ENCODE measurements around the gene FLOT2.

The FLOT2 gene

DNA sequence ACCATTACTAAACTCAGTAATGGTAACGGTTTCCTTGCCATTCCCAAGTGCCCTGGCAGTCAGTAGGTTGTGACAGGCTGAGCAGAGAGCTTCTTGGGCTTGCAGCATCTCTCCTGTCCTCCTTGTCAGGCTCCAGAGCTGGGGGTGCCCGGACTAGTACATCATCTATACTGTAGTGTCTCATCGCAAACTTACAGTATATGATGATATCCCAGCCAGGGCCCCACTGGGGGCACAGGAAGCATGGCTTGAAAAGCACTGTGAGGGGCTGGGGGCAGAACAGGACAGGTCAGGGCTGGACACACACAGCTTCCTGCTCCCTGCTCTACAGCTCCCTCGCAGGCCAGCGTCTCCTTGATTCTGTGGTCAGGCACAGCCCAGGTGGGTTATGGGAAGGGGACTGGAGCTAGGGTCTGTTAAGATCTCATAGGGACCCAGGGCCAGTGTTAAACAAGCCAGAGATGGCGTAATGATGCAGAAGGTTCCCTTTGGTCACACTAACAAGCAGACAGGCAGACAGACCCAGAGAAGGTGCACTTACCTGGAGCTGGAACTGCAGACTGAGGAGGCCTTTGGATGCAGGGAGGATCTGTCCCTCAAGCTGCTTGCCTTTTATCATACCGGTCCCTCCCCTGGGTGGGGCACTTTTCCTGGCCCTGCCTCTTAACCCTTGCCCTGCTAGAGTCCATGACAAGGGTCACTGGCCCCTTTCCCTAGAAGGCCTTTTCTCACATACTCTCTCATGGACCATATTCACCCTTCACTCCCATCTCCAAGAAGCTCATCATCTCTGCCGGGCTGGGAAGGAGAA, 35.9 kb downstream of the FLOT2 start:
- H3K4me2 ChIP-seq (ENCODE audit: low read length), result no peak overlapping the region
- TF ChIP-seq EZH2phosphoT487 (IDR thresholded peaks at IDR 0.05; ENCODE audit: borderline replicate concordance, low read length) (no peak), CTCF (IDR thresholded peaks at IDR 0.05; ENCODE audit: low read depth, low read length, poor library complexity, severe bottlenecking) (no peak)
- H3K27ac ChIP-seq (ENCODE audit: low read depth, low read length), result no peak overlapping the region
- no peaks in the 10 kb centered on the region for H3K79me2 ChIP-seq (ENCODE audit: control insufficient read depth, low read length)
- H3K4me1 ChIP-seq (ENCODE audit: control insufficient read depth, low read length), result peaks cover 17% of the 10 kb centered on the region
- H3K4me3 ChIP-seq (ENCODE audit: low read length), result no peak overlapping the region
- no peaks in the 10 kb centered on the region for H3K9me3 ChIP-seq (ENCODE audit: control insufficient read depth, insufficient read depth, low read length)
- H3F3A ChIP-seq (ENCODE audit: control insufficient read depth, insufficient read depth), result no peaks in the 10 kb centered on the region
- no peaks in the 10 kb centered on the region for H3K27me3 ChIP-seq (ENCODE audit: control insufficient read depth, low read length)
- peaks cover 27% of the 10 kb centered on the region for H3K36me3 ChIP-seq (ENCODE audit: control insufficient read depth, low read length)
- no peaks in the 10 kb centered on the region for H4K20me1 ChIP-seq (ENCODE audit: control insufficient read depth, insufficient read depth, low read depth, low read length)
- H3K9me2 ChIP-seq (replicated peaks; ENCODE audit: control insufficient read depth, low read length), result no peaks in the 10 kb centered on the region

GRCh38 chr17:28860363-28860808, 37.1 kb downstream of the FLOT2 start:
- H3K9me2 ChIP-seq (replicated peaks; ENCODE audit: control insufficient read depth, low read length), result no peaks in the 10 kb centered on the region
- H3K27me3 ChIP-seq (ENCODE audit: control insufficient read depth, low read length), result no peaks in the 10 kb centered on the region
- H3K27ac ChIP-seq (ENCODE audit: low read depth, low read length), result no peak overlapping the region
- no peak overlapping the region for H3K4me3 ChIP-seq (ENCODE audit: low read length)
- no peaks in the 10 kb centered on the region for H3F3A ChIP-seq (ENCODE audit: control insufficient read depth, insufficient read depth)
- no peaks in the 10 kb centered on the region for H4K20me1 ChIP-seq (ENCODE audit: control insufficient read depth, insufficient read depth, low read depth, low read length)
- H3K4me2 ChIP-seq (ENCODE audit: low read length), result no peak overlapping the region
- H3K9me3 ChIP-seq (ENCODE audit: control insufficient read depth, insufficient read depth, low read length), result no peaks in the 10 kb centered on the region
- peaks cover 31% of the 10 kb centered on the region for H3K36me3 ChIP-seq (ENCODE audit: control insufficient read depth, low read length)
- TF ChIP-seq EZH2phosphoT487 (IDR thresholded peaks at IDR 0.05; ENCODE audit: borderline replicate concordance, low read length) (no peak), CTCF (IDR thresholded peaks at IDR 0.05; ENCODE audit: low read depth, low read length, poor library complexity, severe bottlenecking) (no peak)
- peaks cover 14% of the 10 kb centered on the region for H3K4me1 ChIP-seq (ENCODE audit: control insufficient read depth, low read length)
- H3K79me2 ChIP-seq (ENCODE audit: control insufficient read depth, low read length), result peaks cover 10% of the 10 kb centered on the region

GRCh38 chr17:28858801-28859355, 38.7 kb downstream of the FLOT2 start:
- no peaks in the 10 kb centered on the region for H3K27me3 ChIP-seq (ENCODE audit: control insufficient read depth, low read length)
- H3K9me3 ChIP-seq (ENCODE audit: control insufficient read depth, insufficient read depth, low read length), result no peaks in the 10 kb centered on the region
- no peaks in the 10 kb centered on the region for H4K20me1 ChIP-seq (ENCODE audit: control insufficient read depth, insufficient read depth, low read depth, low read length)
- H3K9me2 ChIP-seq (replicated peaks; ENCODE audit: control insufficient read depth, low read length), result no peaks in the 10 kb centered on the region
- TF ChIP-seq CTCF (IDR thresholded peaks at IDR 0.05; ENCODE audit: low read depth, low read length, poor library complexity, severe bottlenecking), result no peak
- peaks cover 24% of the 10 kb centered on the region for H3K79me2 ChIP-seq (ENCODE audit: control insufficient read depth, low read length)
- H3F3A ChIP-seq (ENCODE audit: control insufficient read depth, insufficient read depth), result no peaks in the 10 kb centered on the region
- no peak overlapping the region for H3K4me2 ChIP-seq (ENCODE audit: low read length)
- peaks cover 14% of the 10 kb centered on the region for H3K4me1 ChIP-seq (ENCODE audit: control insufficient read depth, low read length)
- H3K4me3 ChIP-seq (ENCODE audit: low read length), result no peak overlapping the region
- H3K36me3 ChIP-seq (ENCODE audit: control insufficient read depth, low read length), result peaks cover 35% of the 10 kb centered on the region
- no peak overlapping the region for H3K27ac ChIP-seq (ENCODE audit: low read depth, low read length)

Data from DOHH2 (cell line).